Liver (tissue), 9 donors: Measurements from ENCODE around the gene SRRD. TPM values are rescaled to one million over a fixed set of nuclear protein-coding genes. Genes with fewer than 3 reads are reported as not detected.

Experiments
- DNase-seq: peaks from one replicate; pipeline ENCODE4 v3.0.0-alpha.2; 2017; ENCODE audit warnings: low spot score
- H3K27ac ChIP-seq, 2 donors: one replicate each; pipeline ENCODE4 v1.7.0; 2013; ENCODE audit warnings: inconsistent platforms in 2 of 2, low read length in 2 of 2, control low read depth in 1 of 2, low read depth in 1 of 2, mild to moderate bottlenecking in 1 of 2
- H3K27me3 ChIP-seq, 4 donors: one replicate each; pipeline versions ENCODE4 v1.6.1 to v1.7.0; 2013; ENCODE audit warnings: low read length in 3 of 4, inconsistent platforms in 1 of 4, mild to moderate bottlenecking in 1 of 4, moderate library complexity in 1 of 4; ENCODE audit not compliant: control insufficient read depth in 4 of 4, insufficient read depth in 4 of 4
- H3K36me3 ChIP-seq, 4 donors: one replicate each; pipeline versions ENCODE4 v1.6.1 to v1.7.0; 2013; ENCODE audit warnings: low read length in 3 of 4, mild to moderate bottlenecking in 3 of 4, low read depth in 1 of 4, moderate library complexity in 1 of 4; ENCODE audit not compliant: control insufficient read depth in 4 of 4, insufficient read depth in 3 of 4
- H3K4me1 ChIP-seq, 4 donors: one replicate each; pipeline versions ENCODE4 v1.6.1 to v1.7.0; 2013; ENCODE audit warnings: low read length in 3 of 4, mild to moderate bottlenecking in 3 of 4, moderate library complexity in 1 of 4; ENCODE audit not compliant: control insufficient read depth in 4 of 4, insufficient read depth in 4 of 4
- H3K4me3 ChIP-seq, 3 donors: one replicate each; pipeline versions ENCODE4 v1.6.1 to v1.7.0; 2013; ENCODE audit warnings: low read length in 3 of 3, control low read depth in 1 of 3, low read depth in 1 of 3, mild to moderate bottlenecking in 1 of 3
- H3K9ac ChIP-seq, 2 donors: one replicate each; pipeline ENCODE4 v1.7.0; 2013; ENCODE audit warnings: low read length in 2 of 2, mild to moderate bottlenecking in 2 of 2, moderate library complexity in 2 of 2, control low read depth in 1 of 2, low read depth in 1 of 2
- H3K9me3 ChIP-seq, 4 donors: one replicate each; pipeline versions ENCODE4 v1.6.1 to v1.7.0; 2013; ENCODE audit warnings: low read length in 3 of 4; ENCODE audit not compliant: control insufficient read depth in 4 of 4
- ATF3 ChIP-seq: IDR thresholded peaks from 2 replicates; pipeline ENCODE4 v1.6.1; 2016; ENCODE audit warnings: antibody characterized with exemption
- CTCF ChIP-seq: fragments of 150-350 bp; IDR thresholded peaks from 2 replicates; pipeline ENCODE4 v1.5.1; 2017; ENCODE audit warnings: improper control_type of control experiment, low read depth, low read length; ENCODE audit not compliant: missing input control
- EGR1 ChIP-seq, 2 donors: IDR thresholded peaks; 2 replicates each; pipeline ENCODE4 v1.6.1; 2016 to 2018; ENCODE audit warnings: antibody characterized with exemption in 2 of 2, low read depth in 2 of 2
- FOXA1 ChIP-seq: IDR thresholded peaks from 2 replicates; pipeline ENCODE4 v1.6.1; 2016; ENCODE audit warnings: antibody characterized with exemption
- GABPA ChIP-seq, 2 donors: IDR thresholded peaks in 1 of 2; conservative IDR thresholded peaks in 1 of 2; 2 replicates each; pipeline ENCODE4 v1.6.1; 2016; ENCODE audit warnings: antibody characterized with exemption in 2 of 2, mild to moderate bottlenecking in 1 of 2, moderate library complexity in 1 of 2
- HNF4A ChIP-seq, 2 donors: conservative IDR thresholded peaks; 2 replicates each; pipeline ENCODE4 v1.6.1; 2016; ENCODE audit warnings: antibody characterized with exemption in 2 of 2, mild to moderate bottlenecking in 2 of 2
- HNF4G ChIP-seq: IDR thresholded peaks from 2 replicates; pipeline ENCODE4 v1.6.1; 2016; ENCODE audit warnings: antibody characterized with exemption
- MAX ChIP-seq: IDR thresholded peaks from 2 replicates; pipeline ENCODE4 v1.6.1; 2016; ENCODE audit warnings: antibody characterized with exemption
- NR2F2 ChIP-seq: IDR thresholded peaks from 2 replicates; pipeline ENCODE4 v1.6.1; 2016; ENCODE audit warnings: antibody characterized with exemption
- RAD21 ChIP-seq, 2 donors: IDR thresholded peaks; 2 replicates each; pipeline ENCODE4 v1.6.1; 2016; ENCODE audit warnings: antibody characterized with exemption in 2 of 2, mild to moderate bottlenecking in 2 of 2
- REST ChIP-seq: IDR thresholded peaks from 2 replicates; pipeline ENCODE4 v1.6.1; 2016; ENCODE audit warnings: antibody characterized with exemption, mild to moderate bottlenecking
- RXRA ChIP-seq, 2 donors: IDR thresholded peaks; 2 replicates each; pipeline ENCODE4 v1.6.1; 2017 to 2018; ENCODE audit warnings: antibody characterized with exemption in 2 of 2, mild to moderate bottlenecking in 1 of 2
- SP1 ChIP-seq: IDR thresholded peaks from 2 replicates; pipeline ENCODE4 v1.6.1; 2018; ENCODE audit warnings: antibody characterized with exemption, mild to moderate bottlenecking
- TAF1 ChIP-seq: conservative IDR thresholded peaks from 2 replicates; pipeline ENCODE4 v1.6.1; 2016; ENCODE audit warnings: antibody characterized with exemption, mild to moderate bottlenecking
- YY1 ChIP-seq: IDR thresholded peaks from 2 replicates; pipeline ENCODE4 v1.6.1; 2016; ENCODE audit warnings: antibody characterized with exemption, mild to moderate bottlenecking
- ZBTB33 ChIP-seq: IDR thresholded peaks from 2 replicates; pipeline ENCODE4 v1.6.1; 2016; ENCODE audit warnings: antibody characterized with exemption
- WGBS: extraction: QIAGEN DNeasy Blood & Tissue Kit; methylation state at CpG from one replicate; pipeline ENCODE4 v1.1.7; 2013; 5-methylcytosine and 5-hydroxymethylcytosine counted together
- polyA plus RNA-seq, 2 donors: library from polyadenylated mRNA; stranded (reverse) in 1 of 2; unstranded in 1 of 2; fragments of 200-250 nt in 1 of 2; fragments of >200 nt in 1 of 2; fragmentation: Nextera tagmentation in 1 of 2; extraction: Ambion mirVana in 1 of 2; gene quantifications; one replicate each; pipeline versions ENCODE4 v1.2.1 to v1.2.3, GENCODE V29; 2013 to 2015
- total RNA-seq, 2 donors: library from RNA; depleted of rRNA; stranded (reverse); fragments of >200 nt; gene quantifications; one replicate each; pipeline ENCODE4 v1.2.3, GENCODE V29; 2014
- donor health status: healthy.
- donor health status: healthy.
- donor health status: healthy.
- donor health status: healthy.
- donor health status: healthy.

The SRRD gene
- total and polyA plus RNA-seq, 4 donors, result 8.7 to 18.6 (median 13.6) TPM

- Histone ChIP-seq H3K4me3 (no peak overlapping the region), H3K27ac (no peak overlapping the region), H3K27me3 (no peaks in the 10 kb centered on the region), H3K4me1 (no peaks in the 10 kb centered on the region), H3K9me3 (no peaks in the 10 kb centered on the region), H3K36me3 (peaks cover 0 to under 1% (median 0%) of the 10 kb centered on the region in 4 donors), H3K9ac (no peak overlapping the region)
- TF ChIP-seq HNF4G (no peak), ATF3 (no peak), FOXA1 (no peak), SP1 (no peak)
- no peak for DNase-seq
- WGBS, result 84% methylated on average over 8 of the region's 8 CpGs
Observed at GRCh38 chr22:26444777-26445176, 38.9 kb upstream of the SRRD start.

GRCh38 chr22:26445577-26446275 is 38.0 kb upstream of the SRRD start:
- DNase-seq, result no peak
- no peaks in the 10 kb centered on the region for H3K4me1 ChIP-seq
- no peak overlapping the region for H3K27ac ChIP-seq
- H3K9ac ChIP-seq, result no peak overlapping the region
- TF ChIP-seq GABPA (IDR thresholded peaks at IDR 0.05 in 1 of 2, conservative IDR thresholded peaks at IDR 0.05 in 1 of 2) (no peak), REST (no peak), YY1 (no peak), ATF3 (no peak), RXRA (IDR thresholded peaks at IDR 0.05) (no peak), EGR1 (IDR thresholded peaks at IDR 0.05; ENCODE audit: low read depth in 2 of 2) (no peak), CTCF (no peak), NR2F2 (no peak), ZBTB33 (no peak), RAD21 (IDR thresholded peaks at IDR 0.05) (no peak), SP1 (no peak), HNF4A (conservative IDR thresholded peaks at IDR 0.05) (no peak), MAX (no peak), TAF1 (no peak), FOXA1 (no peak)
- 71% methylated on average over 15 of the region's 15 CpGs for WGBS
- H3K36me3 ChIP-seq, result peaks cover 0 to 6% (median under 1%) of the 10 kb centered on the region in 4 donors
- H3K9me3 ChIP-seq, result no peaks in the 10 kb centered on the region
- H3K4me3 ChIP-seq, result no peak overlapping the region
- H3K27me3 ChIP-seq, result no peaks in the 10 kb centered on the region
